ENCODE data around the gene VGLL4. TPM values are rescaled to one million over a fixed set of nuclear protein-coding genes. Genes with fewer than 3 reads are reported as not detected.
"Not testable (repeated sequence)": the region's sequence is repeated elsewhere in the genome, so short reads cannot be mapped to it uniquely, and the experiment has no call there.

The VGLL4 gene
- total RNA-seq, 4 donors from 2014 or later: 66.8 to 86.5 (median 75.9) TPM

DNA sequence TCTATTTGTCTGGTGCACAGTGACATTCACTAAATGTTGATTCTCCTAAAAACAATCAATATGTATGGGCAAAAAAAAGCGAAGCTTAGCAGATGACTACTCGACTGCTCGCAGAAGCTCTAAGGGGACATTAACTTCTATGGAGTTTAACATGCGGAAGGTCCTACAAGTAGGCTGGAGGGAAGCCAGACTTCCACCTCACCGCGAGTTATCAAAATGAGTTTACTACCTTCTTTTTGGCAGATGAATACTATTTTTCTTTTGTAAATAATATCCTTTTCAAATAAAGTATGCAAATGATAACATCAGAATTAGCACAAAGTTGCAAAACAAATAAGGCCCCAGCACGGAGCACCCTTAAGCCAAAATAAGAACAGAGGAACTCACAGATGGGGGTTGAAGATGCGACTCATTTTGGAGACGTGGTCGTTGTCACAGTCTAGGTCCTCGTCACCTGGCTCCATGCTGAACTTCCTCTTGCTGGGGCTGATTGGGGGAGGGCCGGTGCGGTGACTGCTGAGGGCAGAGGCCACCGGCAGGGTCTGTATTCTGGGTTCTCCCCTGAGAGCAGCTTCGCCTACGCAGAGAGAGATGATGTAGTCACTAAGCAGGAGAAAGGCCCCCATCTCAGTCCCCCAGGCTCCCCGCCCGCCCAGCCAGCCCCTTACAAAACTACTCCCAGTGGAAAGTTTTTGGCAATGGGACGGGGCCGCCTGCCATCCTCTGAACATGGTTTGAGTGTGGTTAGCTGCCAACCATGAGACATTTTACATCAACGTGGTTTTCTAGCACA is 42.1 kb downstream of the VGLL4 start:
- H3K4me3 ChIP-seq: no peak overlapping the region
- TF ChIP-seq, protein P1, sequence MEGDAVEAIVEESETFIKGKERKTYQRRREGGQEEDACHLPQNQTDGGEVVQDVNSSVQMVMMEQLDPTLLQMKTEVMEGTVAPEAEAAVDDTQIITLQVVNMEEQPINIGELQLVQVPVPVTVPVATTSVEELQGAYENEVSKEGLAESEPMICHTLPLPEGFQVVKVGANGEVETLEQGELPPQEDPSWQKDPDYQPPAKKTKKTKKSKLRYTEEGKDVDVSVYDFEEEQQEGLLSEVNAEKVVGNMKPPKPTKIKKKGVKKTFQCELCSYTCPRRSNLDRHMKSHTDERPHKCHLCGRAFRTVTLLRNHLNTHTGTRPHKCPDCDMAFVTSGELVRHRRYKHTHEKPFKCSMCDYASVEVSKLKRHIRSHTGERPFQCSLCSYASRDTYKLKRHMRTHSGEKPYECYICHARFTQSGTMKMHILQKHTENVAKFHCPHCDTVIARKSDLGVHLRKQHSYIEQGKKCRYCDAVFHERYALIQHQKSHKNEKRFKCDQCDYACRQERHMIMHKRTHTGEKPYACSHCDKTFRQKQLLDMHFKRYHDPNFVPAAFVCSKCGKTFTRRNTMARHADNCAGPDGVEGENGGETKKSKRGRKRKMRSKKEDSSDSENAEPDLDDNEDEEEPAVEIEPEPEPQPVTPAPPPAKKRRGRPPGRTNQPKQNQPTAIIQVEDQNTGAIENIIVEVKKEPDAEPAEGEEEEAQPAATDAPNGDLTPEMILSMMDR (IDR thresholded peaks at IDR 0.05): no peak
- TF ChIP-seq EP300 (IDR thresholded peaks at IDR 0.05) (no peak), POLR2A (IDR thresholded peaks at IDR 0.05) (no peak), POLR2AphosphoS5 (IDR thresholded peaks at IDR 0.05) (no peak)
- no peaks in the 10 kb centered on the region for H3K9me3 ChIP-seq
- DNase-seq (ENCODE audit: low spot score in 2 of 2): peak in 1 of 2 donors; percentile 85
- 44% methylated on average over 21 of the region's 21 CpGs for WGBS
- H3K27ac ChIP-seq: peak overlapping the region; percentile 82
- H3K4me1 ChIP-seq: peaks cover 51% of the 10 kb centered on the region
- no peaks in the 10 kb centered on the region for H3K27me3 ChIP-seq
- H3K36me3 ChIP-seq: no peaks in the 10 kb centered on the region

DNA sequence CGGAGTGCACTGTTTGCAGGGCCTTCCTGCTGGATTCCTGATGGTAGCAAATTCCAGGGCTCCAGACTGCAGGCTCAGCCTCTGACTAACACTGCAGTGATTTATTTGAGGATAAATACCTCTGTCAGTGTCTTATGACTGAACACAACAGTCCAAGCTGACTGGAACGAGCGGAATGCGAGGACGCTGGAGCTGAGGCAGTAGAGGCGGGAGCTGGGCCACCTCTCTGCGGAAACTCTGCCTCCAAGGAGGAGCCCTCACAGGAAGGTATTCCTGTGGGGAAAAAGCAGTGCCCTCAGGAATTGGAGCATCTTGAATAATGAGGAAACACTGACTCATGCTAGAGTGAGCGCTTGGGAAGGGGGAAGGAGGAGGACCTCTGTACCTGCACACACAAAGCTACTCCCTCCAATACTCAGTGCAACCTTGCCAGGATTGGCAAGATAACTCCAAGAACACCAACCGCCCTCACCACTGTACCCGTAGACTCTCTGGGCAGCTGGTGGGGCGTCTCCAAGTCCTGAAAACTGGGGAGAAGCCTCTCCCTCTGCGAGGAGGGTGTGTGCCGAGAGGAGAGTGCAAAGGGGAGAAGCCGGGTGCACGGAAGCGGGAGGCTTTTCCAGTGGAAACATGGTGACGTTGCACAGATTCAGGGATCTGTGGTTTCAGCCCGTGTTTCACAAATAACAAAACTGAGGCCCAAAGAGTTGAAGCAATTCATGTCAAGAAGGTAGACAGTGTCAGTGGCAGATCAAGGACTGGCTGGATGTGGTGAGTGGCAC is 43.0 kb downstream of the VGLL4 start:
- H3K9me3 ChIP-seq: no peaks in the 10 kb centered on the region
- peak; percentile 91 for DNase-seq (ENCODE audit: low spot score in 2 of 2)
- H3K36me3 ChIP-seq: no peaks in the 10 kb centered on the region
- H3K4me1 ChIP-seq: peaks cover 56% of the 10 kb centered on the region
- 33% methylated on average over 18 of the region's 18 CpGs for WGBS
- H3K4me3 ChIP-seq: no peak overlapping the region
- peak overlapping the region; percentile 82 for H3K27ac ChIP-seq
- H3K27me3 ChIP-seq: no peaks in the 10 kb centered on the region
- TF ChIP-seq POLR2AphosphoS5 (IDR thresholded peaks at IDR 0.05) (peak in 2 of 3 donors; percentile 83 to 88), EP300 (IDR thresholded peaks at IDR 0.05) (peak; percentile 18), POLR2A (IDR thresholded peaks at IDR 0.05) (no peak)
- TF ChIP-seq, protein P1 (IDR thresholded peaks at IDR 0.05): no peak

DNA sequence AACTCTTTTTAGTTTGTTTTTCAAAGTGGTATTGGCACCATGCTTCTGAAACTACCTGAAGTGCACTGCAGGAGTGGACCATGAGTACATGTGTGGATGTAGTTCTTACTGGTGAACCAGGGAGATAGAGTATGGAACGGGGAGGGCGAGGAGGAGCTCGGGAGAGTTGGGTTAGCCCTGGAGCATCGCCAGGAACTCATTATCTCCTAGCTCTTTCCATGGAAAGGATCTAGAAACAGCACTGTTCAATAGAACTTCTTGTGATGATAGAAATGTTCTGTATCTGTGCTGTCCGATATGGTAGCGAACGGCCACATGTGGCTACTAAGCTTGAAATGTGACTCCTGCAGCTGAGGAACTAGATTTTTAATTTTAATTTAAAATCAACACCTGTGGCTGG is 47.3 kb downstream of the VGLL4 start:
- Histone ChIP-seq H3K36me3 (no peaks in the 10 kb centered on the region), H3K27me3 (no peaks in the 10 kb centered on the region), H3K9me3 (no peaks in the 10 kb centered on the region), H3K4me3 (no peak overlapping the region), H3K27ac (no peak overlapping the region), H3K4me1 (peaks cover 55% of the 10 kb centered on the region)
- no peak for DNase-seq (ENCODE audit: low spot score in 2 of 2)
- TF ChIP-seq POLR2A (IDR thresholded peaks at IDR 0.05) (no peak), POLR2AphosphoS5 (IDR thresholded peaks at IDR 0.05) (no peak), EP300 (IDR thresholded peaks at IDR 0.05) (no peak)
- TF ChIP-seq, protein P1 (IDR thresholded peaks at IDR 0.05): no peak
- 74% methylated on average over 7 of the region's 7 CpGs for WGBS

DNA sequence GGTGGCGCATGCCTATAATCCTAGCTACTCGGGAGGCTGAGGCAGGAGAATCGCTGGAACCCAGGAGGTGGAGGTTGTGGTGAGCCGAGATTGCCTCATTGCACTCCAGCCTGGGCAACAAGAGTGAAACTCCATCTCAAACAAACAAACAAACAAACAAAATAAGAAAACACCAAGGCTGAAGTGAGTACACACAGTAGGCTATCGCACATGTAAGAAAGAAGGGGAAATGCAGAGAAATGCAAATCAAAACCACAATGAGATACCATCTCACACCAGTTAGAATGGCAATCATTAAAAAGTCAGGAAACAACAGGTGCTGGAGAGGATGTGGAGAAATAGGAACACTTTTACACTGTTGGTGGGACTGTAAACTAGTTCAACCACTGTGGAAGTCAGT is 48.7 kb downstream of the VGLL4 start:
- DNase-seq (ENCODE audit: low spot score in 2 of 2); H3K27ac ChIP-seq: not testable (repeated sequence)
- WGBS: 98% methylated on average over 5 of the region's 5 CpGs

DNA sequence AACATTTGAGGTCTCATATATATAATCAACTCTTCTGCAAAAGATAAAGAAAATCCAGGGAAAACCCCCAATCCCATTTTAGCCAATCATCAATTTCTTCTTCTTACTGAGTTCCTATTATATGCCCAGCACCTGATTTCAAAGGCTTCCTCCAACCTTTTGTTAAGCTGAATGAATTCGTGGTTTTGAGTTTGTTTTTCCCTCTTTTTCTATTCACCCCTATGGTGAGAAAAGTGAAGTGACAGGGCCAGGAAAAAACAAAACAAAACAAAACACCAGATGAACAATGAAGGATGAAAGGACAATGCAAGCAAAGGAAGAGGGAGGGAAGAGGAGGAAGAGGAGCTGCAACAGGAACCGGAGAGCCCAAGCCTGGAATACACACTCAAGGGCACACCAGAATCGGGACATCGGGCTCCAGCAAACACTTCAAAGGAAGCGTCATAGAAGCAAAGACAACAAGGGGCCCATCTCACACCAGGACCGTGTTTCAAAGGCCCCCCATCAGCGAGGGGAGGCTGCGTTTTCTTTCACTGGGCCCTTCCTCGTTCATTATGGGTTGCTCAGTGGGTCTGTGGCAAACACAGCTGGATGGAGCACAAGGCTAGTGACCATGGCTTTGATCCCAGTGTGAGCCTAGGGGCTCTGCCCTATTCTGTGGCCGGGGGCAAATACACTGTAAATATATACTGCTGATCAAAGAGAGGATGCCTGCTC is 50.2 kb downstream of the VGLL4 start:
- DNase-seq (ENCODE audit: low spot score in 2 of 2): no peak
- WGBS: 76% methylated on average over 9 of the region's 10 CpGs

More for the DNA sequence above, 48.7 kb downstream of the VGLL4 start:
- H3K36me3 ChIP-seq, H3K27me3 ChIP-seq, H3K4me3 ChIP-seq, H3K9me3 ChIP-seq: not testable (repeated sequence)
- H3K4me1 ChIP-seq: peaks cover 55% of the 10 kb centered on the region

More for the DNA sequence above, 50.2 kb downstream of the VGLL4 start:
- no peaks in the 10 kb centered on the region for H3K27me3 ChIP-seq
- H3K36me3 ChIP-seq: no peaks in the 10 kb centered on the region
- H3K4me1 ChIP-seq: peaks cover 64% of the 10 kb centered on the region
- H3K4me3 ChIP-seq: no peak overlapping the region
- TF ChIP-seq EP300 (IDR thresholded peaks at IDR 0.05): no peak
- TF ChIP-seq POLR2AphosphoS5 (IDR thresholded peaks at IDR 0.05): no peak
- TF ChIP-seq, protein P1 (IDR thresholded peaks at IDR 0.05): no peak
- TF ChIP-seq POLR2A (IDR thresholded peaks at IDR 0.05): no peak
- peak overlapping the region; percentile 76 for H3K27ac ChIP-seq
- H3K9me3 ChIP-seq: no peaks in the 10 kb centered on the region
